NCI-H1105 (cell line): ENCODE results near the gene ANXA2.

Experiments used
- DNase-seq: peaks from one replicate; lab custom pipeline; 2025; lab: John Stamatoyannopoulos, UW

ANXA2 gene

GRCh38 chr15:60389261-60390077, 8.3 kb downstream of the ANXA2 start:
- DNase-seq: no peak

- no peak for DNase-seq
Observed at GRCh38 chr15:60387321-60387720, 10.5 kb downstream of the ANXA2 start.

- DNase-seq: no peak
Observed at GRCh38 chr15:60386615-60387014, 11.2 kb downstream of the ANXA2 start.

GRCh38 chr15:60385620-60386552, 11.9 kb downstream of the ANXA2 start:
- DNase-seq: no peak

- no peak for DNase-seq
Observed at GRCh38 chr15:60384526-60385126, 13.2 kb downstream of the ANXA2 start.

GRCh38 chr15:60384053-60384452, 13.7 kb downstream of the ANXA2 start:
- no peak for DNase-seq

- DNase-seq: no peak
Observed at GRCh38 chr15:60382773-60383674, 14.8 kb downstream of the ANXA2 start.

GRCh38 chr15:60381148-60381788, 16.5 kb downstream of the ANXA2 start:
- no peak for DNase-seq

- no peak for DNase-seq
Observed at GRCh38 chr15:60379525-60380274, 18.1 kb downstream of the ANXA2 start.

- DNase-seq: no peak
Observed at GRCh38 chr15:60379185-60379524, 18.6 kb downstream of the ANXA2 start.

GRCh38 chr15:60376677-60377095, 21.1 kb downstream of the ANXA2 start:
- DNase-seq: no peak

- DNase-seq: peak; percentile 16
Observed at GRCh38 chr15:60375306-60375705, 22.5 kb downstream of the ANXA2 start.

- peak; percentile 71 for DNase-seq
Observed at GRCh38 chr15:60374628-60375081, 23.1 kb downstream of the ANXA2 start.

GRCh38 chr15:60374209-60374608, 23.6 kb downstream of the ANXA2 start:
- DNase-seq: no peak

- no peak for DNase-seq
Observed at GRCh38 chr15:60373745-60374144, 24.0 kb downstream of the ANXA2 start.

GRCh38 chr15:60373327-60373726, 24.5 kb downstream of the ANXA2 start:
- no peak for DNase-seq

- no peak for DNase-seq
Observed at GRCh38 chr15:60372756-60373155, 25.0 kb downstream of the ANXA2 start.

- no peak for DNase-seq
Observed at GRCh38 chr15:60372227-60372626, 25.6 kb downstream of the ANXA2 start.

- no peak for DNase-seq
Observed at GRCh38 chr15:60371175-60372051, 26.4 kb downstream of the ANXA2 start.

- DNase-seq: no peak
Observed at GRCh38 chr15:60370869-60371136, 27.0 kb downstream of the ANXA2 start.
